ENCODE data around the gene TMEM94. TPM values are rescaled to one million over a fixed set of nuclear protein-coding genes. Genes with fewer than 3 reads are reported as not detected.

TMEM94 gene
- total and polyA plus RNA-seq, 2 of the 13 experiments (the other 11 are each of a cell fraction or from before 2014, with no cell fraction given): 32.6 to 134 TPM

DNA sequence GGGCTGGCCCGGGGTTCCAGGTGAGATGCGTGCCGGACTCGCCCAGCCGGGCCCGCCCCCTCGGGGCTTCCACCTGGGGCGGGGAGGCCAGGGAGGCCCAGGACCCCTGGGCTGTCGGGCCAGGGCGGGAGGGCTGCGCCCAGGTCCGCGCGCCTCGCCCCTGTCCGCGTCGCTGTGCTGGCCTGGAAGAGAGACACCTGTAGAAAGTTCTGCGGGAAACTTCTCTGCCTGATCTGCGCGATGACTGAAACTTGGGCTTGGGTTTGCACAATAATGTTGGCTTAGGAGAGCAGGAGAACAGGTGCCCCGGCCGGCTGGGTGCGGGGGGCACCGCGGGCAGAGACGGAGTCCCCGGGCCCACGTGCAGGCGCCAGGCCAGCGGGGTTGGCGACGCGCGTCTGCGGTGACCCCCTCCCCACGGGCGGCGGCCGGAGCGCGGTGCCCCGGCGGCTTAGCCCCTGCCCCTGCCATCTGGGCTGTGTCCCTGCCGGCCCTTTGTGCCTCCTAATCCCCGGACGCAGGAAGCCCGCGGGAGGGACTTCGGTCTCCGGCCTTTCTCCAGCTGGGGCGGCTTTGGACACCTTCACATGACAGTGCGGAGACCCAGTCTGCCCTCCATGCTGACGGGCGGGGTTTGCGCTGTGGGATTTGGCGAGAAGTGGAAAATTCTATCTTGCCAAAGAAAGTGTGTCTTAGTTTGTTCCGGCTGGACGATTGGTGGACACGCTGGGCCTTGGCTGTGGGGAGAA, 69.5 kb downstream of the TMEM94 start (continued):
- TF ChIP-seq, protein P1, sequence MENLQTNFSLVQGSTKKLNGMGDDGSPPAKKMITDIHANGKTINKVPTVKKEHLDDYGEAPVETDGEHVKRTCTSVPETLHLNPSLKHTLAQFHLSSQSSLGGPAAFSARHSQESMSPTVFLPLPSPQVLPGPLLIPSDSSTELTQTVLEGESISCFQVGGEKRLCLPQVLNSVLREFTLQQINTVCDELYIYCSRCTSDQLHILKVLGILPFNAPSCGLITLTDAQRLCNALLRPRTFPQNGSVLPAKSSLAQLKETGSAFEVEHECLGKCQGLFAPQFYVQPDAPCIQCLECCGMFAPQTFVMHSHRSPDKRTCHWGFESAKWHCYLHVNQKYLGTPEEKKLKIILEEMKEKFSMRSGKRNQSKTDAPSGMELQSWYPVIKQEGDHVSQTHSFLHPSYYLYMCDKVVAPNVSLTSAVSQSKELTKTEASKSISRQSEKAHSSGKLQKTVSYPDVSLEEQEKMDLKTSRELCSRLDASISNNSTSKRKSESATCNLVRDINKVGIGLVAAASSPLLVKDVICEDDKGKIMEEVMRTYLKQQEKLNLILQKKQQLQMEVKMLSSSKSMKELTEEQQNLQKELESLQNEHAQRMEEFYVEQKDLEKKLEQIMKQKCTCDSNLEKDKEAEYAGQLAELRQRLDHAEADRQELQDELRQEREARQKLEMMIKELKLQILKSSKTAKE (CRISPR knock-in tag; IDR thresholded peaks at IDR 0.05; ENCODE audit: borderline replicate concordance): no peak
- TF ChIP-seq, protein P2, sequence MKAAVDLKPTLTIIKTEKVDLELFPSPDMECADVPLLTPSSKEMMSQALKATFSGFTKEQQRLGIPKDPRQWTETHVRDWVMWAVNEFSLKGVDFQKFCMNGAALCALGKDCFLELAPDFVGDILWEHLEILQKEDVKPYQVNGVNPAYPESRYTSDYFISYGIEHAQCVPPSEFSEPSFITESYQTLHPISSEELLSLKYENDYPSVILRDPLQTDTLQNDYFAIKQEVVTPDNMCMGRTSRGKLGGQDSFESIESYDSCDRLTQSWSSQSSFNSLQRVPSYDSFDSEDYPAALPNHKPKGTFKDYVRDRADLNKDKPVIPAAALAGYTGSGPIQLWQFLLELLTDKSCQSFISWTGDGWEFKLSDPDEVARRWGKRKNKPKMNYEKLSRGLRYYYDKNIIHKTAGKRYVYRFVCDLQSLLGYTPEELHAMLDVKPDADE (CRISPR knock-in tag; IDR thresholded peaks at IDR 0.05): no peak
- no peak for TF ChIP-seq ZSCAN9 (CRISPR knock-in tag; IDR thresholded peaks at IDR 0.05; ENCODE audit: borderline replicate concordance)
- no peak for TF ChIP-seq SETDB1 (CRISPR knock-in tag; IDR thresholded peaks at IDR 0.05; ENCODE audit: borderline replicate concordance)
- TF ChIP-seq ZNF749 (CRISPR knock-in tag; IDR thresholded peaks at IDR 0.05; ENCODE audit: borderline replicate concordance): peak; percentile 82; the same call in 1 of the 2 replicates
- TF ChIP-seq, protein P3, sequence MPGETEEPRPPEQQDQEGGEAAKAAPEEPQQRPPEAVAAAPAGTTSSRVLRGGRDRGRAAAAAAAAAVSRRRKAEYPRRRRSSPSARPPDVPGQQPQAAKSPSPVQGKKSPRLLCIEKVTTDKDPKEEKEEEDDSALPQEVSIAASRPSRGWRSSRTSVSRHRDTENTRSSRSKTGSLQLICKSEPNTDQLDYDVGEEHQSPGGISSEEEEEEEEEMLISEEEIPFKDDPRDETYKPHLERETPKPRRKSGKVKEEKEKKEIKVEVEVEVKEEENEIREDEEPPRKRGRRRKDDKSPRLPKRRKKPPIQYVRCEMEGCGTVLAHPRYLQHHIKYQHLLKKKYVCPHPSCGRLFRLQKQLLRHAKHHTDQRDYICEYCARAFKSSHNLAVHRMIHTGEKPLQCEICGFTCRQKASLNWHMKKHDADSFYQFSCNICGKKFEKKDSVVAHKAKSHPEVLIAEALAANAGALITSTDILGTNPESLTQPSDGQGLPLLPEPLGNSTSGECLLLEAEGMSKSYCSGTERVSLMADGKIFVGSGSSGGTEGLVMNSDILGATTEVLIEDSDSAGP (CRISPR knock-in tag; IDR thresholded peaks at IDR 0.05; ENCODE audit: borderline replicate concordance): 0 out of 2 replicates have a peak, but pooled peaks have one; percentile 64
- no peak for TF ChIP-seq TBX3 (IDR thresholded peaks at IDR 0.05; ENCODE audit: borderline replicate concordance)
- TF ChIP-seq YY1 (IDR thresholded peaks at IDR 0.05; ENCODE audit: insufficient read depth, insufficient replicate concordance, low read depth, low read length): no peak
- TF ChIP-seq ZNF10 (CRISPR knock-in tag; IDR thresholded peaks at IDR 0.05; ENCODE audit: borderline replicate concordance, low read depth): no peak
- TF ChIP-seq ZBTB42 (CRISPR knock-in tag; IDR thresholded peaks at IDR 0.05): no peak
- TF ChIP-seq YEATS4 (CRISPR knock-in tag; IDR thresholded peaks at IDR 0.05; ENCODE audit: borderline replicate concordance): peak; percentile 51; the same call in 1 of the 2 replicates
- no peak for TF ChIP-seq ZBTB20 (CRISPR knock-in tag; IDR thresholded peaks at IDR 0.05; ENCODE audit: borderline replicate concordance, low read depth)
- TF ChIP-seq, protein P4, sequence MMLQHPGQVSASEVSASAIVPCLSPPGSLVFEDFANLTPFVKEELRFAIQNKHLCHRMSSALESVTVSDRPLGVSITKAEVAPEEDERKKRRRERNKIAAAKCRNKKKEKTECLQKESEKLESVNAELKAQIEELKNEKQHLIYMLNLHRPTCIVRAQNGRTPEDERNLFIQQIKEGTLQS (CRISPR knock-in tag; IDR thresholded peaks at IDR 0.05): no peak
- TF ChIP-seq, protein P5, sequence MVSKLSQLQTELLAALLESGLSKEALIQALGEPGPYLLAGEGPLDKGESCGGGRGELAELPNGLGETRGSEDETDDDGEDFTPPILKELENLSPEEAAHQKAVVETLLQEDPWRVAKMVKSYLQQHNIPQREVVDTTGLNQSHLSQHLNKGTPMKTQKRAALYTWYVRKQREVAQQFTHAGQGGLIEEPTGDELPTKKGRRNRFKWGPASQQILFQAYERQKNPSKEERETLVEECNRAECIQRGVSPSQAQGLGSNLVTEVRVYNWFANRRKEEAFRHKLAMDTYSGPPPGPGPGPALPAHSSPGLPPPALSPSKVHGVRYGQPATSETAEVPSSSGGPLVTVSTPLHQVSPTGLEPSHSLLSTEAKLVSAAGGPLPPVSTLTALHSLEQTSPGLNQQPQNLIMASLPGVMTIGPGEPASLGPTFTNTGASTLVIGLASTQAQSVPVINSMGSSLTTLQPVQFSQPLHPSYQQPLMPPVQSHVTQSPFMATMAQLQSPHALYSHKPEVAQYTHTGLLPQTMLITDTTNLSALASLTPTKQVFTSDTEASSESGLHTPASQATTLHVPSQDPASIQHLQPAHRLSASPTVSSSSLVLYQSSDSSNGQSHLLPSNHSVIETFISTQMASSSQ (IDR thresholded peaks at IDR 0.05; ENCODE audit: low read depth): no peak
- TF ChIP-seq, protein P5 (CRISPR knock-in tag; IDR thresholded peaks at IDR 0.05; ENCODE audit: borderline replicate concordance): no peak; the same call in 1 of the 2 replicates
- TF ChIP-seq, protein P6, sequence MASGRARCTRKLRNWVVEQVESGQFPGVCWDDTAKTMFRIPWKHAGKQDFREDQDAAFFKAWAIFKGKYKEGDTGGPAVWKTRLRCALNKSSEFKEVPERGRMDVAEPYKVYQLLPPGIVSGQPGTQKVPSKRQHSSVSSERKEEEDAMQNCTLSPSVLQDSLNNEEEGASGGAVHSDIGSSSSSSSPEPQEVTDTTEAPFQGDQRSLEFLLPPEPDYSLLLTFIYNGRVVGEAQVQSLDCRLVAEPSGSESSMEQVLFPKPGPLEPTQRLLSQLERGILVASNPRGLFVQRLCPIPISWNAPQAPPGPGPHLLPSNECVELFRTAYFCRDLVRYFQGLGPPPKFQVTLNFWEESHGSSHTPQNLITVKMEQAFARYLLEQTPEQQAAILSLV (CRISPR knock-in tag; IDR thresholded peaks at IDR 0.05; ENCODE audit: borderline replicate concordance): no peak
- TF ChIP-seq BRCA1 (CRISPR knock-in tag; IDR thresholded peaks at IDR 0.05): no peak

All from HepG2 (cell line).